HepG2 (cell line): ENCODE results near the gene OXLD1.

Experiments used
- CBFB ChIP-seq: sonication (generic); formaldehyde crosslinking; IDR thresholded peaks from 2 replicates; pipeline ENCODE4 v1.4.0; 2020; ENCODE audit warnings: missing genetic modification reagents
- HDAC2 ChIP-seq: sonication (generic); formaldehyde crosslinking; IDR thresholded peaks from 2 replicates; pipeline ENCODE4 v1.4.0; 2020; ENCODE audit warnings: missing genetic modification reagents
- ISX ChIP-seq: sonication (generic); formaldehyde crosslinking; conservative IDR thresholded peaks from 2 replicates; pipeline ENCODE4 v1.5.0; 2020; ENCODE audit warnings: missing genetic modification reagents
- JUN ChIP-seq: sonication (generic); formaldehyde crosslinking; IDR thresholded peaks from 2 replicates; pipeline ENCODE4 v1.4.0; 2020; ENCODE audit warnings: mild to moderate bottlenecking, missing genetic modification reagents
- KMT2B ChIP-seq: IDR thresholded peaks from 2 replicates; pipeline ENCODE4 v1.6.1; 2016; ENCODE audit warnings: missing genetic modification reagents, missing compliant biosample characterization
- ZNF660 ChIP-seq: sonication (generic); formaldehyde crosslinking; IDR thresholded peaks from 2 replicates; pipeline ENCODE4 v1.5.1; 2020; ENCODE audit warnings: mild to moderate bottlenecking, low read depth, missing genetic modification reagents, borderline replicate concordance
- TF ChIP-seq, protein P1 (sequence below): sonication (generic); formaldehyde crosslinking; IDR thresholded peaks from 2 replicates; pipeline ENCODE4 v1.5.0; 2020; ENCODE audit warnings: mild to moderate bottlenecking, missing genetic modification reagents, moderate library complexity
- TF ChIP-seq, protein P2 (sequence below): sonication (generic); formaldehyde crosslinking; IDR thresholded peaks from 2 replicates; pipeline ENCODE4 v1.8.1; 2023; ENCODE audit warnings: mild to moderate bottlenecking, missing genetic modification reagents
- TF ChIP-seq, protein P3 (sequence below): sonication (generic); formaldehyde crosslinking; IDR thresholded peaks from 2 replicates; pipeline ENCODE4 v1.5.0; 2020; ENCODE audit warnings: mild to moderate bottlenecking, missing genetic modification reagents, borderline replicate concordance
- TF ChIP-seq, protein P4 (sequence below): sonication (generic); formaldehyde crosslinking; IDR thresholded peaks from 2 replicates; pipeline ENCODE4 v1.4.0; 2020; ENCODE audit warnings: missing genetic modification reagents

GRCh38 chr17:81694810-81695209 lies 28.4 kb upstream of the OXLD1 start:
- TF ChIP-seq ISX (CRISPR knock-in tag): no peak
- TF ChIP-seq, protein P1, sequence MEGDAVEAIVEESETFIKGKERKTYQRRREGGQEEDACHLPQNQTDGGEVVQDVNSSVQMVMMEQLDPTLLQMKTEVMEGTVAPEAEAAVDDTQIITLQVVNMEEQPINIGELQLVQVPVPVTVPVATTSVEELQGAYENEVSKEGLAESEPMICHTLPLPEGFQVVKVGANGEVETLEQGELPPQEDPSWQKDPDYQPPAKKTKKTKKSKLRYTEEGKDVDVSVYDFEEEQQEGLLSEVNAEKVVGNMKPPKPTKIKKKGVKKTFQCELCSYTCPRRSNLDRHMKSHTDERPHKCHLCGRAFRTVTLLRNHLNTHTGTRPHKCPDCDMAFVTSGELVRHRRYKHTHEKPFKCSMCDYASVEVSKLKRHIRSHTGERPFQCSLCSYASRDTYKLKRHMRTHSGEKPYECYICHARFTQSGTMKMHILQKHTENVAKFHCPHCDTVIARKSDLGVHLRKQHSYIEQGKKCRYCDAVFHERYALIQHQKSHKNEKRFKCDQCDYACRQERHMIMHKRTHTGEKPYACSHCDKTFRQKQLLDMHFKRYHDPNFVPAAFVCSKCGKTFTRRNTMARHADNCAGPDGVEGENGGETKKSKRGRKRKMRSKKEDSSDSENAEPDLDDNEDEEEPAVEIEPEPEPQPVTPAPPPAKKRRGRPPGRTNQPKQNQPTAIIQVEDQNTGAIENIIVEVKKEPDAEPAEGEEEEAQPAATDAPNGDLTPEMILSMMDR: no peak
- TF ChIP-seq, protein P2, sequence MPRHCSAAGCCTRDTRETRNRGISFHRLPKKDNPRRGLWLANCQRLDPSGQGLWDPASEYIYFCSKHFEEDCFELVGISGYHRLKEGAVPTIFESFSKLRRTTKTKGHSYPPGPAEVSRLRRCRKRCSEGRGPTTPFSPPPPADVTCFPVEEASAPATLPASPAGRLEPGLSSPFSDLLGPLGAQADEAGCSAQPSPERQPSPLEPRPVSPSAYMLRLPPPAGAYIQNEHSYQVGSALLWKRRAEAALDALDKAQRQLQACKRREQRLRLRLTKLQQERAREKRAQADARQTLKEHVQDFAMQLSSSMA: no peak
- no peak for TF ChIP-seq KMT2B (CRISPR knock-in tag)
- TF ChIP-seq JUN: no peak
- TF ChIP-seq, protein P3, sequence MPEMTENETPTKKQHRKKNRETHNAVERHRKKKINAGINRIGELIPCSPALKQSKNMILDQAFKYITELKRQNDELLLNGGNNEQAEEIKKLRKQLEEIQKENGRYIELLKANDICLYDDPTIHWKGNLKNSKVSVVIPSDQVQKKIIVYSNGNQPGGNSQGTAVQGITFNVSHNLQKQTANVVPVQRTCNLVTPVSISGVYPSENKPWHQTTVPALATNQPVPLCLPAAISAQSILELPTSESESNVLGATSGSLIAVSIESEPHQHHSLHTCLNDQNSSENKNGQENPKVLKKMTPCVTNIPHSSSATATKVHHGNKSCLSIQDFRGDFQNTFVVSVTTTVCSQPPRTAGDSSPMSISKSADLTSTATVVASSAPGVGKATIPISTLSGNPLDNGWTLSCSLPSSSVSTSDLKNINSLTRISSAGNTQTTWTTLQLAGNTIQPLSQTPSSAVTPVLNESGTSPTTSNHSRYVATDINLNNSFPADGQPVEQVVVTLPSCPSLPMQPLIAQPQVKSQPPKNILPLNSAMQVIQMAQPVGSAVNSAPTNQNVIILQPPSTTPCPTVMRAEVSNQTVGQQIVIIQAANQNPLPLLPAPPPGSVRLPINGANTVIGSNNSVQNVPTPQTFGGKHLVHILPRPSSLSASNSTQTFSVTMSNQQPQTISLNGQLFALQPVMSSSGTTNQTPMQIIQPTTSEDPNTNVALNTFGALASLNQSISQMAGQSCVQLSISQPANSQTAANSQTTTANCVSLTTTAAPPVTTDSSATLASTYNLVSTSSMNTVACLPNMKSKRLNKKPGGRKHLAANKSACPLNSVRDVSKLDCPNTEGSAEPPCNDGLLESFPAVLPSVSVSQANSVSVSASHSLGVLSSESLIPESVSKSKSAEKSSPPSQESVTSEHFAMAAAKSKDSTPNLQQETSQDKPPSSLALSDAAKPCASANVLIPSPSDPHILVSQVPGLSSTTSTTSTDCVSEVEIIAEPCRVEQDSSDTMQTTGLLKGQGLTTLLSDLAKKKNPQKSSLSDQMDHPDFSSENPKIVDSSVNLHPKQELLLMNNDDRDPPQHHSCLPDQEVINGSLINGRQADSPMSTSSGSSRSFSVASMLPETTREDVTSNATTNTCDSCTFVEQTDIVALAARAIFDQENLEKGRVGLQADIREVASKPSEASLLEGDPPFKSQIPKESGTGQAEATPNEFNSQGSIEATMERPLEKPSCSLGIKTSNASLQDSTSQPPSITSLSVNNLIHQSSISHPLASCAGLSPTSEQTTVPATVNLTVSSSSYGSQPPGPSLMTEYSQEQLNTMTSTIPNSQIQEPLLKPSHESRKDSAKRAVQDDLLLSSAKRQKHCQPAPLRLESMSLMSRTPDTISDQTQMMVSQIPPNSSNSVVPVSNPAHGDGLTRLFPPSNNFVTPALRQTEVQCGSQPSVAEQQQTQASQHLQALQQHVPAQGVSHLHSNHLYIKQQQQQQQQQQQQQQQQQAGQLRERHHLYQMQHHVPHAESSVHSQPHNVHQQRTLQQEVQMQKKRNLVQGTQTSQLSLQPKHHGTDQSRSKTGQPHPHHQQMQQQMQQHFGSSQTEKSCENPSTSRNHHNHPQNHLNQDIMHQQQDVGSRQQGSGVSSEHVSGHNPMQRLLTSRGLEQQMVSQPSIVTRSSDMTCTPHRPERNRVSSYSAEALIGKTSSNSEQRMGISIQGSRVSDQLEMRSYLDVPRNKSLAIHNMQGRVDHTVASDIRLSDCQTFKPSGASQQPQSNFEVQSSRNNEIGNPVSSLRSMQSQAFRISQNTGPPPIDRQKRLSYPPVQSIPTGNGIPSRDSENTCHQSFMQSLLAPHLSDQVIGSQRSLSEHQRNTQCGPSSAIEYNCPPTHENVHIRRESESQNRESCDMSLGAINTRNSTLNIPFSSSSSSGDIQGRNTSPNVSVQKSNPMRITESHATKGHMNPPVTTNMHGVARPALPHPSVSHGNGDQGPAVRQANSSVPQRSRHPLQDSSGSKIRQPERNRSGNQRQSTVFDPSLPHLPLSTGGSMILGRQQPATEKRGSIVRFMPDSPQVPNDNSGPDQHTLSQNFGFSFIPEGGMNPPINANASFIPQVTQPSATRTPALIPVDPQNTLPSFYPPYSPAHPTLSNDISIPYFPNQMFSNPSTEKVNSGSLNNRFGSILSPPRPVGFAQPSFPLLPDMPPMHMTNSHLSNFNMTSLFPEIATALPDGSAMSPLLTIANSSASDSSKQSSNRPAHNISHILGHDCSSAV (CRISPR knock-in tag): no peak
- no peak for TF ChIP-seq CBFB (CRISPR knock-in tag)
- TF ChIP-seq HDAC2 (CRISPR knock-in tag): no peak
- TF ChIP-seq ZNF660: no peak
- TF ChIP-seq, protein P4, sequence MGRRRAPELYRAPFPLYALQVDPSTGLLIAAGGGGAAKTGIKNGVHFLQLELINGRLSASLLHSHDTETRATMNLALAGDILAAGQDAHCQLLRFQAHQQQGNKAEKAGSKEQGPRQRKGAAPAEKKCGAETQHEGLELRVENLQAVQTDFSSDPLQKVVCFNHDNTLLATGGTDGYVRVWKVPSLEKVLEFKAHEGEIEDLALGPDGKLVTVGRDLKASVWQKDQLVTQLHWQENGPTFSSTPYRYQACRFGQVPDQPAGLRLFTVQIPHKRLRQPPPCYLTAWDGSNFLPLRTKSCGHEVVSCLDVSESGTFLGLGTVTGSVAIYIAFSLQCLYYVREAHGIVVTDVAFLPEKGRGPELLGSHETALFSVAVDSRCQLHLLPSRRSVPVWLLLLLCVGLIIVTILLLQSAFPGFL (CRISPR knock-in tag): no peak
